Ureter (tissue), 1 donor: ENCODE data around the gene RYR2. TPM values are rescaled to one million over a fixed set of nuclear protein-coding genes. Genes with fewer than 3 reads are reported as not detected.
"Not testable (repeated sequence)": the region's sequence is repeated elsewhere in the genome, so short reads cannot be mapped to it uniquely, and the experiment has no call there.

Experiments
- DNase-seq: peaks from one replicate; pipeline ENCODE4 v3.0.0-alpha.2; 2020; ENCODE audit warnings: low spot score
- total RNA-seq: library from RNA; stranded (reverse); gene quantifications from one replicate; pipeline ENCODE4 v1.2.4, GENCODE V29; 2023
- donor health status: DM: yes; HTN: yes; CAD: no.

The RYR2 gene
- total RNA-seq, 1 donor from 2014 or later = 5.5 TPM

DNA sequence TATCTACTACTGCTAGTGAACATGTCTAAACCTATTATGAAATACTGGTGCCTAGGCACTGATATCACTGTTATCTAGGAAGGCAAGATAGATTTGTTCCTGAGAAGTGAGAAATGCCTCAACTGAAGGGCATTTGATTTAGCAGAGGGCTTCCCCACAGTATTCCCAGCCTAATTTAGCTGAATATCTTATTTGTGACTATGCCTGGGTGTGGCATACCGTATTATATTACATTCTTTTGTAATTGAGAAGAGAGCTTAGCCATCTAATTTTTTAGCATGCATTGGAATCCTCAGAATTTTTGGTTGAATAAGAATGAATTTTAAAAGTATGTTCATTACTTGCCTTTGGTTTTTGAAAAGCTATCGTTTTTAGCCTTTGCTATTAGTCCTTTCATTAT, 749.6 kb downstream of the RYR2 start:
- DNase-seq = no peak

DNA sequence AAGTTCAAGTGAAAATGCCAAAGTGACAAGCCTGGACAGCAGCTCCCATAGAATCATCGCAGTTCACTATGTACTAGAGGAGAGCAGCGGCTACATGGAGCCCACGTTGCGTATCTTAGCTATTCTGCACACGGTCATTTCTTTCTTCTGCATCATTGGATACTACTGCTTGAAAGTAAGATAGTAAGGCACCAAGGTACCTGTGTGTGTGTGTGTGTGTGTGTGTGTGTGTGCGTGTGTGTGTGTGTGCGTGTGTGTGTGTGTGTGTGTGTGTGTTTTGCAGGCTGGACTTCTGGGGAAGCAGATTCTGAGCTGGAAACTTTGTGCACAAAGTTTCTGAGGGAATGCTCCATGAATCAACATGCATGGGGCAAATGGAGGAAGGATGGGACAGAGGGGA, 750.2 kb downstream of the RYR2 start:
- no peak for DNase-seq

DNA sequence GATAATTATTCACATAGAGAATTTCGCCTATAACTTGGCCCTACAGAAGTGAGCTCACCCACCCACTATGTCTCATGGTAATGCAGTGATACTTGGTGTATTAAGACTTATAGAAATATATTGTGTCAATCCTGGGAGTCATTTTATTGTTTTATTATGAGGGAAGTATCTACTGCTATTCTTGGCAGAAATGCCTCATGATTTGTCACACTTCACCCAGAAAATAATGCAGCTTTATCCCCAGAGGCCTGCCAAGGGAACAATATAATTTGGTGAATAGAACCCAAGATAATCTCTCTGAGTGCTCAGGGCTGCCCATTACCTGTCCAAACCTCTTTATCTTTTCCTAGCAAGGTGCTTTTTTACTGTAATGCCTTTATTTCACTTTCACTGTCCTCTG, 750.7 kb downstream of the RYR2 start:
- DNase-seq = no peak

DNA sequence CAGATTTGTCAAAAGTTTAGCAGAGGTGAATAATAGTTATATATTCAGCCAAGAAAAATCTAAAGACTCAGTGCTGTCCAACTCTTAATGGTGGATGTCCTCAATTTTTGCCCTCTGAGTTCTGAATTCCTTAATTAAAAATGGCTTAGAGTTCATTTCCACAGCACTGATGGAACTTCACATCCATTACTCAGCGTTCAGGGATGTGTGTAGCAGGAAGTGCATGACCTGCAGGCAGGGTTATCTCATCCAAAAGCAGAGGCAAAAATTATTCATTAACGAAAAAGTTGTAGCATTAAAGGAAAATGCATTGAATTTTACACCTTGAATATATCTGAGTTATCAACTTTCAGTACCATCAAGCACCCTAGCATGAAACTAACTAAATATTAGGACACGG, 752.1 kb downstream of the RYR2 start:
- no peak for DNase-seq

DNA sequence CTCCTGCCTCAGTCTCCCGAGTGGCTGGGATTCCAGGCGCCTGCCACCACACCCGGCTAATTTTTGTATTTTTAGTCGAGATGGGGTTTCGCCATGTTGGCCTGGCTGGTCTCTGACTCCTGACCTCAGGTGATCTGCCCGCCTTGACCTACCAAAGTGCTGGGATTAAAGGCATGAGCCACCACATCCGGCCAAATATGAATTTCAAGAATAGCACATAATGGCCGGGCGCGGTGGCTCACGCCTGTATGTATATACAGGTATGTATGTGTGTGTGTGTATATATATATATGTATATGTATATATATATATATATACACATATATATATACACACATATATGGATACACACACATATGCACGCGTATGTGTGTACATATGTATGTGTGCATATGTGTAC, 753.6 kb downstream of the RYR2 start:
- DNase-seq = no peak

DNA sequence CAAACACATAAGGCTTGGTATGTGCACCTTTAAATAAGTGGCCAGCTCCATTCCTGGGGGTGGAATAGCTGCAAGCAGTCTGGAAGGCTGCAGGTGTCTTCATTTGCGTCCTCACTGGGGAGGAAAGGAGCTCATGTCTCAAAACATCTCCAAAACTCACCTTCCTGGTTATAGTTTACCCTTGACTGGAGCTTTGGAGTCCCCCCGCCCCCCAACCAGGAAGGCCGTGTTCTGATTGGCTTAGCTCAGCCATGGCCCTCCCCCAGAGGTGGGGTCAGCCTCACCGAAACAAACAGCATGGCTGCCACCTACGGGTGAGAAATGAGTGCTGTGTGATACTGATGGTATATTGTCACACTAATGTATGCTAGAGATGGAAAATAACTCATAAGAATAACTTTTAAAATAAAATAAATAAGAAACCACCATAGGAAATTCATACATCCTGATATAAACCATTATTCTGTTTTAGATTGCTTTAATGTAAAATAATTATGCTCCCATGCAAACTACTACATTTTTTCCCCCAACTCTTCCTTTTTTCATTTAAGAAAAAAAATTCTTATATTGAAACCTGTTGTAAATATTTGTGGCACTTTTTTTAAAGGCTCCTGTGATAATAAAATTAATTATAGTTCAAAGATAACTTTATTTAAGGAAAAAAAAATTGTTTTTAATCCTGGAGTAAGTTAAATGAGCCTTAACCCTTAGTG, 757.9 kb downstream of the RYR2 start:
- DNase-seq = no peak

DNA sequence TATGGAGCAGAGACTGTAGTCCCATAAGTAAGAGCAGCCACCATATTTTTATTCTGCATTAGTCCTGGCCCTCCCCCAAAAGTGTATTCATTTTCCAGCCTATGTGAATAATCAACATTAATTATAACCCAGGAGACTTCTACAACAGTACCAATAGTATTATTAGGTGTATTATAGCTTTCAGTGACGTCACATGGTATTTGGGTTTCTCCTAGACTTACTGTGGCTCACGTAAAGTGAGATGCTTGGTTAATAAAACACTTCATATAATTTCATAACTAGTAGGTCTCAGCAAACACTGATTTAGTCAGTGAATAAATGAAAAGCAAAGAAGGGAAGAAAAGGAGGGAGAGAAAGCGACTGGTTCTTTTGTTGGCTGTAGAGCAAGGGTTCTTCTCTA, 762.5 kb downstream of the RYR2 start:
- DNase-seq = no peak

DNA sequence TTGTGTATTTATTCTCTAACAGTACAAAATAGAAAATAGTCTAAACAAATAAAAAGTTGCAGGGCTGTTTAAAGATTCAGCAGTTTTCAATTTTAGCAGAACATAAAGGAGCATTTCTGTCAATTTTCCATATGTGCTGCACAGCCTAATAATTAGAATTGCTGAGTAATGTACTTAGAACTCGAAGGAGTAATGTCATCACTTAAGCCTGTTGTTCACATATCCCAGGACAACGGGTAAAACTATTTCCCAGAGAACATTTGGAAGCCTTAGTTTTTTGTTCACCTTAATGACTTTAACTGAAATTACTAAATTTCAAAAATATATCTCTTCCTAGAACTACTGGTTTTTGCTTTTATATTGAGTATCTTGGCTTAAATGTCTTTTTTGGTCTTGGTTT, 767.1 kb downstream of the RYR2 start:
- DNase-seq = no peak

DNA sequence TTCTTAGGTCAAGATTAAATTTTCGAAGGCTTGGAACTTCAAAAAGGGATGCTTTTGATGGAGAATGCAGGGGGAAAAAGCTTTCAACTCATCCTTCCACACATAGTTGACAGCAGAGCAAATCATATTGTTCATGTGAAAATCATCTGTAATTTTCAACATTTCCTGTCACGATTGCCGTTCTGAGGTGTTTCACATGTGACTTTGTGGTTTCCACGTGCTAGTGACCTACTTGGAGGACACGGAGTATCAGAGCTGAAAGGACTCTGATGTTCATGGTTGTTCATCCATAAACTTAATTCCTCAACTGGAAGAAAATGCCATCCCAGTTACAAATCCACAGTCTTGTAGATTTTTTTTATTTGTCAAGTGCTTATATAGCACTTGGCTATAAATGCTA, 769.6 kb downstream of the RYR2 start:
- no peak for DNase-seq

DNA sequence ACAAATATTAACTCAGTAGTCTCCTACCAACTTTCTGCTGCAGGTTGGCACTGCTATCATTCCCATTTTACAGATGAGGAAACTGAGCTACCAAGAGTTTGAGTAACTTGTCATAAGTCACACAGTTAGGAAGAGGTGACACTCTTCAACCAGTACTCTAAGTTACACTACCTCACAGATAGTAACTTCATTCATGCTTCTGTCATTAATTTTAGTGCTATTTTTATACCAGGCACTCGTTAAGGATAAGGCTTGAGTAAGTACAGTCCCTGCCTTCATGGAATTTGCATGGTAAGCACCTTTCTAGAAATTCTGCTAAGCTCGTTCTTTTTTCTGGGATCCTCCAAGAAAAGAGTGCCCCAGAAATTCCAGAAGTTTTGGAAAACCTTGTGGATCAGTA, 770.1 kb downstream of the RYR2 start:
- DNase-seq = no peak

DNA sequence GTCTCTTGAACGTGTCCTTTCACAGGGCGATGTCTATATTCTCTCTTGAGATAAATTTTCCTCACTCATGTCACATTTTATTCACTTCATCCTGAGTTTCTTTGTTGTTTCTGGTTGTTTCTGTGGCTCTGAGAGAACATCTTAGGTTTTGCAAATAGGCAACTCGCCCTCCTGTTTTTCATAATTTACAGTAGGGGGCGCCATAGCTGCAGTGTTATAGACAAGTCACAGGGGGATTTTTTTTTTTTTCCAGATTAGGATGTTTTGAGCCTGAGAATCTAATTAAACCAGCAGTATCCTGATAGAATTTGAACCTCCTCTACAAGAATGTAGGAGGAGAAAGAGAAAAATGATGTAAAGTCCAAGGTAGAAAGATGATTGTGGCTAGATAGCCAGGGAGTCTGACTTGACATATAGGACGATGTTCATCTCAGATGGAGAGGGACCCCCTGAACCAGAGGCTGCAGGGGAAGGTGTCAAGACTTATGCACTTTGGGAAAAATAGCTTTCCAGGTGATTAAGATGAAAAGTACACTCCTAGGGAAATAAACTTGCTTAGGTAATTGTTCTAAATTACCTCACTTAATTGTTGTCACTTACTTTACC, 772.4 kb downstream of the RYR2 start:
- DNase-seq = no peak

DNA sequence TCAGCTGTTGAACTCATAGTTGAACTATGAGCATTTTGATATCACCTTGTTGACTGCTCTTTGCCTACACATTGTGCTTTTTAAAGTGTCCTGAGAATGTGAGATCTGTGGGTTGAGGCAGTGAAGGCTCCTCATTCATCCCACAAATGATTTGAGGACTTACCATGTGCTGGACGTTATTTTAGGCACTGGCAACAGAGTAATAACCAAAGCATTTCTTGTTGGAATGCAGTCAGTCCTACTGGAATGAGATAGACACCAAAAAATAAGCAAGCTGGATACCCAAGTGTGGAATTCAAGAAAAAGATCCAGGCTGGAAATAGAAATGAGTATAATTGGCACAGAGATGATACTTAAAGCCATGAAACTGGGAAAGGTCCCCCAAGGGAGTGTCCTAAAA, 775.3 kb downstream of the RYR2 start:
- no peak for DNase-seq

DNA sequence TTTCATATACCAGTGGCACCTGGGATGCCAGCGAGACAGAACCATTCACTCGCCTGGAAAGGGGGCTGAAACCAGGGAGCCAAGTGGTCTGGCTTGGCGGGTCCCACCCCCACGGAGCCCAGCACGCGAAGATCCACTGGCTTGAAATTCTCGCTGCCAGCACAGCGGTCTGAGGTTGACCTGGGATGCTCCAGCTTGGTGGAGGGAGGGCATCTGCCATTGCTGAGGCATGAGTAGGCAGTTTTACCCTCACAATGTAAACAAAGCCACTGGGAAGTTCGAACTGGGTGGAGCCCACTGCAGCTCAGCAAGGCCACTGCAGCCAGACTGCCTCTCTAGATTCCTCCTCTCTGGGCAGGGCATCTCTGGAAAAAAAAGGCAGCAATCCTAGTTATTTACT, 778.6 kb downstream of the RYR2 start:
- not testable (repeated sequence) for DNase-seq

DNA sequence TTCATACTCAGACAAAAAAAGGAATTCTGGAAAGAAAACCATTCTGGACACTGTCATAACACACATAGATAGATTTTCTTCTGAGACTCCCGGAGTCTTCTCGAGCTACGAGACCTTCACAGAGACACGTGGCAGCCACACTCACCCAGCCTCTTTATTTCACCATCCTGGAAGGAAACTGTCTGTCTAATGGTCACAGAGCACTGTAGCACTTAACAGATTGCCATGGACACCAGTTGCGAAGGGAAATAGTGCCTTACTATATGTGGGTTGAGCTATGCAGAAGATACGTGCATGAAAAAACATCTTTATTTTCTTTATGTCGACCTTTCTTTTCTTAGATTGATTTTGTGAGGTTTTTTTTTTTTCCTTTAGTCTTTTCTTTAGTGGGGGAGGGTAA, 790.9 kb downstream of the RYR2 start:
- no peak for DNase-seq

DNA sequence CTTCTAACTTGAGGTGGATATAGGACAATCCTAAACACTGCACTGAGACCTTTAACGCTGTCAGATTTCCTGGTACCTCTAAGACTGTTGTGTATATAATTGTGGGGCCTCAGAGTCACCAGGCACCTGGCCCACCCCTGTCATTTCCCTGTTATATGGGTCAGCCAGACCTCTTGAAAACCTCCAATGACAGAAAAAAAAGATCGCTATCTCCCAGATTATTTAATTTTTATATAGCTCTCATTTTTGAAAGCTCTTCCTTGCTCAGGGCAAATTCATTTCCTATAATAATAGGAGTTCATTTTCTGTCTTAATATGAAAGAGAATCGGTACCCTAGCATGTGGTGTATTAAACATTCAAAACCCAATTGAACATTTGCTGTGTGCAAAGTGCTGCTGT, 792.1 kb downstream of the RYR2 start:
- DNase-seq = no peak

DNA sequence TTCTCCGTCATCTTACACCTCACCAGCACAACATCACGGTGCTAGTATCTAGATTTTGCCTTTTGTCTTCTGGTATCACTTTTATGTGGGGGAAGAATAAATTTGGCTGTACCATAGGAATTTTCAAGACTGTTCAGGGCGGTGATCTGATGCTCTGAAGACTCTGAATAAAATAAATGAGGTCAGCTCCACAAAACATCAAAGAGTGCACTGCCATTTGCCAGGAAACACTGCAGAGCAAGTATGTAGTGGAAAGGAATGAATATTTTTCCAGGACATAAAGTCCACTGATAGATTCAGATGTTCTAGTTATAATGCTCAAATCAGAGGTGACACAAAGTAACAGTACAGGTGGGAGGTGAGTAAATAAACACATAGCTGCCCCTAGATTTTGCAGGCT, 792.5 kb downstream of the RYR2 start:
- no peak for DNase-seq

DNA sequence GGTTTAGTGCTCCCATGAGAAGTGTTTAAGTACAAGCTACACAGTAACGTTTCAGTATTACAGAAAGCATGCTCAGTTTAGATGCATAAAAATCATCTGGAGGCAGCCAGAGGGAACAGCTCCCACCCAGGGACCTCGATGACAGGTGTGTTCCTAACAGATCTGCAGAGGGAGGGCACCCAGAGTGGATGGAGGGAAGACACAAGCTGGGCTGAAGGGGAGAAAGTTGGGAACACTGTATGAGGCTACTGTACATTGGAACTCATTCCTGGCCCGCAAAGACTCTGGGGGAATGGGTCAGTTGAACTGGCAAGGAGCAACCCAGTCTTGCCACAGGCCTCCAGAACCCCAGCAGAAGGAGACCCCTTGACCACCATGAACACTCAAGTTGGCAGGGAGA, 796.3 kb downstream of the RYR2 start:
- no peak for DNase-seq

DNA sequence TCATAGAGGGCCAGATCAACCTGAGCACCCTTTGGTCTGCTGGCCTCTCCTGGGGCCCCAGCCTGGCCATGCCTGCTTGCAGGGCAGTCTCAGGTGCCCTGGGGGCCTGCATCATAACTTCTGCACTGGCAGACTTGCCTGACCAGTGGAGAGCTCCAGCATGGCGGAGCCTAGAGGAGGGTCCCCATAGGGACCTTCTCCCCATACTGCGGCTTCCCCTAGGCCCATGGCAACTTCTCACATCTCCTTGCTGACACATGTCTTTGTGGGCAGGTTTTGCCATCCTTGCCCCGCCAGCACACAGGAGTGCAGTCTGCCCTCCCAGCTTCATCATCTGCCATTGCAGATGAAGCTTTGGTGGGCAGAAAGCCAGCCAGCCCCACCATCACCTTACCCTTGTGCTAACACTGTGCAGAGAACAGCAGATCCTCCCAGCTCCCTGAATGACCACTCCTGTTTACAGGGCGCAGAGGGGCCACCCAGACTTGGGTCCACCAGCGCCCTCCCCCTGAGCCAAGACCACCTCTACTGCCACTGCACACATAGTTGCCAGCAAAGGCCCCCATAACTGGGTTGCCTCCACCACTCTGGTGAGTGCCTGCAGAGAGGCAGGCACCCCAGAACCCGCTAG, 797.0 kb downstream of the RYR2 start:
- no peak for DNase-seq

DNA sequence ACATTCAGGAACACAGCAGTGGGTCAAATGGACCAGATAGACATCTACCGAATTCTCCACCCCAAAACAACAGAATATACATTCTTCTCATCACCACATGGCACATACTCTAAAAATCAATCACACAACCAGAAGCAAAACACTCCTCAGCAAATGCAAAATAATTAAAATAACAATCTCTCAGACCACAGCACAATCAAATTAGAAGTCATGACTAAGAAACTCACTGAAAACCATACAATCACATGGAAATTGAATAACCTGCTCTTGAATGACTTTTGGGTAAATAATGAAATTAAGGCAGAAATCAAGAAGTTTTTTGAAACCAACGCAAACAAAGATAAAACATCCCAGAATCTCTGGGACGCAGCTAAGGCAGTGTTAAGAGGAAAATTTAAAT, 799.5 kb downstream of the RYR2 start:
- DNase-seq = no peak

DNA sequence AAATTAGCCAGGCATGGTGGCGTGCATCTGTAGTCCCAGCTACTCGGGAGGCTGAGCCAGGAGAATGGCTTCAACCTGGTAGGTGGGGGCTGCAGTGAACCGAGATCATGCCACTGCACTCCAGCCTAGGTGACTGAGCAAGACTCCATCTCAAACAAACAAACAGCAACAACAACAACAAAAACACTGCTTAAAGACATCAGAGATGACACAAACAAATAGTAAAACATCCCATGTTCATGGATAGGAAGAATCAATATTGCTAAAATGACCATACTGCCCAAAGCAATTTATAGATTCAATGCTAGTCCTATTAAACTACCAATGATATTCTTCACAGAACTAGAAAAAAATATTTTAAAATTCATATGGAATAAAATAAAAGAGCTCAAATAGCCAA, 801.5 kb downstream of the RYR2 start:
- DNase-seq = not testable (repeated sequence)

DNA sequence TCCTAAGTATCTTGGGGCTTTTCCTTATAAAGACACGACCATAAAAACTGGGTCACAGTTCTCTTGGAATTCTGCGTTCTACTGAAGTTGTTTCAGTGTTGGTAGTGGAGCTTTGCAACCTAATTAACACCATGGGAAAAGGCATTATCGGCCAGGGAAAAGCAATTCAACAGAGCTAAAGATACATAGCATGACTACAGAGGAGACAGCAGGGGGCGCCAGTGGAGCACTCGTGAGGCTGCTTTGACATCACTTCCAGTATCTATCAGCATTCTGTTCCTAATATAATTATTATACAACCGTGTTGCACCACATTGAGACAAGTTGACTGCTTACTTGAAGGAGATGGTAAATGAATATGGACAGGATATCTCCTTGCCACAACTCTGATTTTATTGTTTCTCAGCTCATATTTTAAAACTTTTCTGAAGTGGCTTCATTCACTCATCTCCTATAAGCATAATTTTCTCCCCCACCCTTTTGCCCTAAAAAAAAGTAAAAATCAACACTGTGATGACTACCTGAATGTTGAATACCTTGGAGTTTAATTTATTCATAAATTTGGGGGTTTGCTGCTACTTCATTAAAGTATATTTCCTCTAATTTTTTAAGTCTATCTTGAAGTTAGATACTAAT, 809.3 kb downstream of the RYR2 start:
- DNase-seq = no peak

DNA sequence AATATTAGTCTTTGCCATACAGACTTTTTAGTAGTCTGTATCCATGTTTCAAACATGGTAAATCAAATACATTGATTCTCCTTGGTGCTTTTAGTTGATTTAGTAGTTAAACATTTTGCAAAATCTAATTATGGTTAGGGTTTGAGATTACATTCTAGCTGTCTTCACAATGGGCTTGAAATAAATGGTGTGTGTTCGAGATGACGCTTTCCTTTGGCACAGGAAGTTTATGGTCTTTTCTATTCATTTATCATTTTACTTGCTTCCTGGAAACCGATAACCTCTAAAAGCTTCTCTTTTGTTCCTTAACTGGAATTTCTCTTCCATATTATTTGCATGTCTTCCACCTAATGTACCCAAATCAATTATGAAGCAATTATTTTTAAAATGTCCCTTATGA, 810.4 kb downstream of the RYR2 start:
- DNase-seq = no peak

DNA sequence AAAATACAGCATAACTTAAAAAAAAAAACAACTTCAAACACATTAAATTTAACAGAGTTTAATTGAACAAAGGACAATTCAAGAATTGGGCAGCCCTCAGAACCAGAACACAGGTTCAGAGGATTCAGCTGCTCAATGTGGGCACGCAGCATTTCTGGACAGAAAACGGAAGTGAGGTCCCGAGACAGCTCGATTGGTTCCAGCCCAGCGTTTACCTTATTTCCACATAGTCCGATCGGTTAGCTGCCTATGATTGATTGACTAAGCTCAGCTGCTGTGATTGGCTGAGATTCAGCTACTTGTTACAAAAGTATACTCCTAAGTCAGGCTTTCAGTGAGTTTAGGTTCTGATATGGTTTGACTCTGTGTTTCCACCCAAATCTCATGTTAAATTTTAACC, 815.5 kb downstream of the RYR2 start:
- no peak for DNase-seq
